ENCODE data around the gene FOXP4.

The FOXP4 gene

GRCh38 chr6:41635365-41635764 is 89.2 kb downstream of the FOXP4 start:
- no peak overlapping the region for H3K27ac ChIP-seq
- no peaks in the 10 kb centered on the region for H3K36me3 ChIP-seq (ENCODE audit: control insufficient read depth, insufficient read depth, low read length)
- H3K9ac ChIP-seq: no peak overlapping the region
- H3K4me2 ChIP-seq (ENCODE audit: low read length): no peak overlapping the region
- no peak overlapping the region for H3K4me3 ChIP-seq (ENCODE audit: low read depth, low read length)
- TF ChIP-seq, protein P1, sequence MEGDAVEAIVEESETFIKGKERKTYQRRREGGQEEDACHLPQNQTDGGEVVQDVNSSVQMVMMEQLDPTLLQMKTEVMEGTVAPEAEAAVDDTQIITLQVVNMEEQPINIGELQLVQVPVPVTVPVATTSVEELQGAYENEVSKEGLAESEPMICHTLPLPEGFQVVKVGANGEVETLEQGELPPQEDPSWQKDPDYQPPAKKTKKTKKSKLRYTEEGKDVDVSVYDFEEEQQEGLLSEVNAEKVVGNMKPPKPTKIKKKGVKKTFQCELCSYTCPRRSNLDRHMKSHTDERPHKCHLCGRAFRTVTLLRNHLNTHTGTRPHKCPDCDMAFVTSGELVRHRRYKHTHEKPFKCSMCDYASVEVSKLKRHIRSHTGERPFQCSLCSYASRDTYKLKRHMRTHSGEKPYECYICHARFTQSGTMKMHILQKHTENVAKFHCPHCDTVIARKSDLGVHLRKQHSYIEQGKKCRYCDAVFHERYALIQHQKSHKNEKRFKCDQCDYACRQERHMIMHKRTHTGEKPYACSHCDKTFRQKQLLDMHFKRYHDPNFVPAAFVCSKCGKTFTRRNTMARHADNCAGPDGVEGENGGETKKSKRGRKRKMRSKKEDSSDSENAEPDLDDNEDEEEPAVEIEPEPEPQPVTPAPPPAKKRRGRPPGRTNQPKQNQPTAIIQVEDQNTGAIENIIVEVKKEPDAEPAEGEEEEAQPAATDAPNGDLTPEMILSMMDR (IDR thresholded peaks at IDR 0.05): no peak
- peaks cover 7% of the 10 kb centered on the region for H3K4me1 ChIP-seq
- no peaks in the 10 kb centered on the region for H3K27me3 ChIP-seq (ENCODE audit: control insufficient read depth, insufficient read depth, low read length)
- H3K79me2 ChIP-seq: no peaks in the 10 kb centered on the region
- H3K9me3 ChIP-seq (ENCODE audit: control insufficient read depth, low read length): no peaks in the 10 kb centered on the region
- H2AFZ ChIP-seq: no peak overlapping the region

DNA sequence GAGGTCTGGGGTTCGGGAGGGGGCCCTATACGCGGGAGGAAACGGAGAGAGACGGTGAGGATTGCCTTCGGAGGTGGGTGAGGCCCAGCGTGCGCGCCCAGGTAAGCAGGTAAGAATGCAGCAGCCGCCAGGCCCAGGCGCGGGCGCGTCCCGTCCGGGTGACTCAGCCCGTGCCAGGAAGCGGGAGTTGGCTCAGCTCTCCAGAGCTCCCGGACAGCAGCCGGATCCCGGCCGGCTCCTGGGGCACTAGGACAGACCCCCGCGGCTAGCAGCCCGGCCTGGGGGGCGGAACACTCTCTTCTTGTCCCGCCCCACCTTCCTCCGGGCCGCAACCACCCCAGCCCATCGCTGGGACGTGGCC is 90.6 kb downstream of the FOXP4 start:
- H3K4me3 ChIP-seq (ENCODE audit: low read depth, low read length): no peak overlapping the region
- no peak overlapping the region for H3K9ac ChIP-seq
- peak overlapping the region; percentile 66 for H2AFZ ChIP-seq
- H3K27me3 ChIP-seq (ENCODE audit: control insufficient read depth, insufficient read depth, low read length): no peaks in the 10 kb centered on the region
- no peaks in the 10 kb centered on the region for H3K36me3 ChIP-seq (ENCODE audit: control insufficient read depth, insufficient read depth, low read length)
- no peaks in the 10 kb centered on the region for H3K79me2 ChIP-seq
- no peaks in the 10 kb centered on the region for H3K9me3 ChIP-seq (ENCODE audit: control insufficient read depth, low read length)
- H3K27ac ChIP-seq: no peak overlapping the region
- TF ChIP-seq, protein P1 (IDR thresholded peaks at IDR 0.05): no peak
- peak overlapping the region; percentile 52 for H3K4me2 ChIP-seq (ENCODE audit: low read length)
- peaks cover 7% of the 10 kb centered on the region for H3K4me1 ChIP-seq

- Histone ChIP-seq H3K4me1 (peaks cover 7% of the 10 kb centered on the region), H3K27ac (no peak overlapping the region), H3K27me3 (ENCODE audit: control insufficient read depth, insufficient read depth, low read length) (no peaks in the 10 kb centered on the region), H2AFZ (peak overlapping the region; percentile 66), H3K36me3 (ENCODE audit: control insufficient read depth, insufficient read depth, low read length) (no peaks in the 10 kb centered on the region), H3K4me2 (ENCODE audit: low read length) (peak overlapping the region; percentile 52), H3K4me3 (ENCODE audit: low read depth, low read length) (peak overlapping the region; percentile 27), H3K9me3 (ENCODE audit: control insufficient read depth, low read length) (no peaks in the 10 kb centered on the region), H3K79me2 (no peaks in the 10 kb centered on the region), H3K9ac (no peak overlapping the region)
- TF ChIP-seq, protein P1 (IDR thresholded peaks at IDR 0.05): no peak
Observed at GRCh38 chr6:41637194-41638001, 91.2 kb downstream of the FOXP4 start.

- H3K27ac ChIP-seq: no peak within 1 kb of the TSS
- H3K4me1 ChIP-seq: peaks cover 7% of the 10 kb centered on the region
- H2AFZ ChIP-seq: peak within 1 kb of the TSS; percentile 66
- H3K79me2 ChIP-seq: no peaks in the 10 kb centered on the region
- H3K9ac ChIP-seq: no peak within 1 kb of the TSS
- TF ChIP-seq, protein P1 (IDR thresholded peaks at IDR 0.05): no peak
- peak within 1 kb of the TSS; percentile 52 for H3K4me2 ChIP-seq (ENCODE audit: low read length)
- H3K4me3 ChIP-seq (ENCODE audit: low read depth, low read length): peak within 1 kb of the TSS; percentile 27
- no peaks in the 10 kb centered on the region for H3K9me3 ChIP-seq (ENCODE audit: control insufficient read depth, low read length)
- no peaks in the 10 kb centered on the region for H3K27me3 ChIP-seq (ENCODE audit: control insufficient read depth, insufficient read depth, low read length)
- H3K36me3 ChIP-seq (ENCODE audit: control insufficient read depth, insufficient read depth, low read length): no peaks in the 10 kb centered on the region
Observed at GRCh38 chr6:41638002-41638934, 92.1 kb downstream of the FOXP4 start, which contains the start of gene MDFI. MDFI (plus strand) TSS chr6:41638468; CDS start chr6:41638750, 282 bp downstream.

Data from parathyroid adenoma (tissue), 2 donors.